ENCODE measurements around the gene NGF.

GRCh38 chr1:115313182-115313581 lies 24.9 kb downstream of the NGF start:
- TF ChIP-seq CTCF (IDR thresholded peaks at IDR 0.05) (no peak), POLR2A (IDR thresholded peaks at IDR 0.05) (no peak)

Data from lower leg skin (tissue), 3 donors.